HG03575 (cell line): ENCODE results near the gene KLHL42.
A peak's percentile ranks its signal among the peaks of the same experiment; 100 is the strongest.

Experiments used
- ATAC-seq: cut with Tn5 transposase; IDR thresholded peaks from one replicate; pipeline ENCODE4 v1.9.1; 2021; ENCODE audit not compliant: unreplicated experiment, insufficient number of reproducible peaks, low FRiP score; ENCODE audit errors: extremely low read depth

The KLHL42 gene

GRCh38 chr12:27779416-27779919 is 565 bp upstream of the KLHL42 start:
- ATAC-seq = no peak

DNA sequence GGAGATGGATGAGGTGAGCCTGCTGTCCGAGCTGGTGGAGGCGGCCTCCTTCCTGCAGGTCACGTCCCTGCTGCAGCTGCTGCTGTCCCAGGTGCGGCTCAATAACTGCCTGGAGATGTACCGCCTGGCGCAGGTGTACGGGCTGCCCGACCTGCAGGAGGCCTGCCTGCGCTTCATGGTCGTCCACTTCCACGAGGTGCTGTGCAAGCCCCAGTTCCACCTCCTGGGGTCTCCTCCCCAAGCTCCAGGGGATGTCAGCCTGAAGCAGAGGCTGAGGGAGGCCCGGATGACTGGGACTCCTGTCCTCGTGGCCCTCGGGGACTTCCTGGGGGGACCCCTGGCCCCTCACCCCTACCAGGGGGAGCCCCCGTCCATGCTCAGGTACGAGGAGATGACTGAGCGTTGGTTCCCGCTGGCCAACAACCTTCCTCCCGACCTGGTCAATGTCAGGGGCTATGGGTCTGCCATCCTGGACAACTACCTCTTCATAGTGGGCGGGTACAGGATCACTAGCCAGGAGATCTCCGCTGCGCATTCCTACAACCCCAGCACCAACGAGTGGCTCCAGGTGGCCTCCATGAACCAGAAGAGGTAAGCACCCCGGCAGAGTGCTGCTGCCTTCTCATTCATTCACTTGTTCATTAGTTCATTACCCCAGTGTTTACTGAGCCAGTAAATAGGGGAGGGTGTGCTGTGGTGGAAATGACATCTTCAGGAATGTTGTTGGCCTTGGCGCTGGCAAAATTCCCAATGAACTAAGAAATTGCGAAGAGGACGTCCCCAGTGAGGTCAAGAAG is 777 bp downstream of the KLHL42 start:
- ATAC-seq = peak; percentile 15

GRCh38 chr12:27781680-27782079 is 1.6 kb downstream of the KLHL42 start:
- ATAC-seq = no peak

DNA sequence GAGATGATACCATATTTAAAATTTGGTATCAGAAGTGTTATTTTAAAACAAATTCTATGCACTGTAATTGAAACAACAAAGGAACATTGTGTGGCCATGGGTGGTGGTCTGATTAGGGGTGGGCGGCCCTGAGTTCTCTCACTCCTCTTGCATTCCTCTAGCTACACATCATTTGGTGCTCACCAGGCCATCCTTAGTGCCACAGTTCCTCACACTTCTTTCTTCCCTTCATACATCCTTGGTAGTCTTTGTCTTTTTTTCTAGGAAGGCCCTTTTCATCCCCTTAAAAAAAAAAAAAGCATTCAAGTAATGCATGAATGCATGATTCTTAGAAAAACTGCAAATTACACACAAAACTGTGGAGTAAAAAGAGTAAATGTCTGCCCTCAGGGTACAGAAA is 2.4 kb downstream of the KLHL42 start:
- ATAC-seq = no peak

DNA sequence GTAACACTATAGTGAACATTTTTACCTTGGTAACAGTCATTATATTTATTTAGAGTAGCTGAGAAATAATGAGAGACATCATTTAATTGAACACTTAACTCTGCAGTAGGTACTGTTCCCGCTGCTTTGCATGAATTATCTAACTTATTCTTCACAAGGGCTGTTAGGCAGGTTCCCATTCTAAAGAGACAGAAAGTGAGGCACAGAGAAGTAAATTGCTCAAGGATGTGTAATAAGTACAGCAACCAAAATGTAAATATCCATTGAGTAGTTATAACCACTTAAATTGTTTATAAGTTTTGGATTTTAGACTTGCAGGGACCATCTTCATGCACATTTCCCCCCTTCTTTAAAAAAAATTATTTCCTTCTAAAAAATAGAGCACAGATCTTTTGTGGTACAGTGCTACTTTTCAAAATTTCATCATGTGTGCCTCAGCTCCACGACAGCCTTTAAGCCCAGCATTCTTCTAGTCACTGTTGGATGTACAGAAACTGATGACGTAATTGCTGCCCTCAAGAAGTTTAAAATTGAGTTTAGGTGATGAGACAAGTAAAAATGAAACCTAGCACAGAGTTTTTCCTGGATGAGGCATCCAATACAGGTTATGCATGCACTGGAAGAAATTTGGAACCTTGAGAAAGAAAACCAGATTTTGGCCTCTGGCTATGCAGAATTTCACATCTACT is 6.0 kb downstream of the KLHL42 start:
- ATAC-seq = no peak

DNA sequence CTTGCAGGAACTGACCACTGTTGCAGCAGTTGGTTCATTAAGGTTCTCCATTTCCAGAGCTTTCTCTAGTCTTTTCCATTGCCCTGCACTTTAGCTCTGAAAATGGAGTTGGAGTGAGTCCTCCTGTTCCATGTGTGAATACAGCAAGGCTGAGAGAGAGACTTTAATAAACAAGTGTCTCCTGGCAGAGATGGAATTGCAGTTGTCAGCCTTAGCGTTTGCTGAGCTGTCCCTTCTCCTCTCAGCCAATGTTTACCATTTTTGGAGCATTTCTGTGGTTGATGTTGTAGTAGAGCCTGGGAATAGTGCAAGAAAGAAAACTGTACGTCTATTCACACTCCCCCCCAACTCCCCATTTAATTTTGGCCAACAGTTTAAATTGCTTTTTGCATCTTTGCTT is 7.5 kb downstream of the KLHL42 start:
- ATAC-seq = no peak

DNA sequence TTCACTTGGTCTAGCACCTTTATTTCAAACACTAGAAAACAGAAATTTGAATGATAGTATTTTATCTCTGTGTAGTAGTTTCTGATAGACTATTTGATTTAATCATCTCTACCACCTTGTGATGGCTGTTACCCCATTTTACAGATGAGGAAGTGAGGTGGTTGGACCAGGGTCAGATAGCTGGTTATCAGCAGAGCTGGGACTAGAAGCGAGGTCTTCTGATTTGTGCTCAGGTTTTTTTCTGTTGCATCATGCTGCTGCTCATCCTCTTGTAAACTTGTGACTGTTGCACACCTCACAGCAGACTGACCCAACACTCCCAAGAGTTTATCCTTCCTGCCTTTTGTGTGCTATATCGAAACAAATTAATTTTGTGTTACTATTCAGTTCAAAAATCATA is 10.1 kb downstream of the KLHL42 start:
- ATAC-seq = no peak

DNA sequence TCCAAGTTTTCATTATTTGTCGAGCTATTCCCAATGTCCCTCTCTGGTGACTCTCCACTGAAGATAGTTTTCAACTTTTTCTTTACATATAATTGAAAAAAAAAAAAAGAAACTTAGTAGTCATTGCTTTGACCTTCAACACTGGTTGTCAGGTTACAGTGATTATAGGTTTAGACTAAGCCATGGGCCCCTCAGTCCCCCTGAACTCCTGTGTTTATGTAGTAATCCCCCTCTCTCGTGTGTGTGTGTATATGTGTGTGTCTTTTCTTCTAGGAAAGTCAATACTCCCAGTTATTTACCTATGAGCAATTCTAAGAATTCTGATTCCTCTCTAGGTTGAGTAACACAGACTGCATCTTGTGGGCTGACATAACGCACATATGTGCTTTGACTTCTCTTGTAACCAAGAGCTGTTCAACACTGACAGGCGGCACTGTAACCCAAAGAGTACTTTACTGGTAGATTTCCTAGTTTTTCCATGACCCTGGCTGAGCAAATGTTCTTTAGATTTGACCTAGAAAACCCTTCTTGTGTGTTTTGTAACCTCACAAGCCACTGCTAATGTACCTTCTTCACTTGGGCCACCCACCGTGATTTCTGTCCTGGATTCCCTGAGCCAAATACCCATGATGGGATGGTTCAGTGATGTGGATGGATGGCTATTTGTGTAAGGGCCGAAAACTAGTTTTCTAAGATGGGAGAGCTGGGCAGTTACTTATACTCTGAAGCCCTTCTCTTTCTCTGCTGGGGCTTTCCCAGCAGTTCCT is 15.0 kb downstream of the KLHL42 start:
- ATAC-seq = no peak

- ATAC-seq = no peak
These were observed 16.1 kb downstream of the KLHL42 start for GRCh38 chr12:27796128-27796527.

DNA sequence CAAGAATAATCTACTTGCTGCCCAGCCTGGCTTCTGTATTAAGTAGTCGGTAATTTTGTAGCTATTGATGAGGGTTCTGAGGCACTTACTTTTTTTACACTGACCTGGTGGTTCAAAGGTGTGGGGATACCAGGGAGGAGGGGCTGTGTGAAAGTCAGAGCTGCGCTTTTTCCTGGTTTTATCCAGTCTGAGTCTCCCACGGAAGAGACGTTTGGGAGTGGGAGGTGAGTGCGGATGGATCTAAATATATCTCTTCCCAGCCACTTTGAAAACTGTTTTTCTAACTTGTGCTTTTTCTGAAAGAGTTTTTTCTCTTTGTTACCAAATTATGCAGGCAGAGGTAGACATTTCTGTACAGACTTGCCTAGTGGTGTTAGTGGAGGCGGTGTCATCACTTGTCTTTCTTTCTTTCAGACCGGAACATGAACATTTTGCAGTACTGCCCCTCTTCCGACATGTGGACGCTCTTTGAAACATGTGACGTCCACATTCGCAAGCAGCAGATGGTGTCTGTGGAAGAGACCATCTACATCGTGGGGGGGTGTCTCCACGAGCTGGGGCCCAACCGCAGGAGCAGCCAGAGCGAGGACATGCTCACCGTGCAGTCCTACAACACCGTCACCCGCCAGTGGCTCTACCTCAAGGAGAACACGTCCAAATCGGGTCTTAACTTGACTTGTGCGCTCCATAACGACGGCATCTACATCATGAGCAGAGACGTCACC is 17.4 kb downstream of the KLHL42 start:
- ATAC-seq = no peak

GRCh38 chr12:27800819-27801218 is 20.8 kb downstream of the KLHL42 start:
- no peak for ATAC-seq

DNA sequence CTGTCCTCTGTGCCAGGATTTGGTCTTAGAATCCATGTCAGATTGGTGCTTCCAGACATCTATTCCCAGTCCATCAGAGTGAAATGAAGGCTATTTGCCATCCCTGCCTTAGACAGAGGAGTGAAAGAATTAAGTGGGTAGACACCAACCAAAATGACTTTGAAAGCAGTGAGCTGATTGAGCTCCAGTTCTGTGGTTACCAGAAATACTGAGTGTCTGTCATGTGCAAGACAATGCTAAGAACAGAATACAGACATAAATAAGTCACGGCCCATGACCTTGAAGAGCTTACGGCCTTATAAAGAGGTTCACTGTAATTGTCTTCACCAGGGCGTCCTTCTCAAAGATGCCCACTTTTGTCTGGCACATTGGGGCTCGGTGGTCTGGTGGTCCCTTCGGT is 21.6 kb downstream of the KLHL42 start:
- ATAC-seq = no peak

GRCh38 chr12:27802511-27802910 is 22.5 kb downstream of the KLHL42 start:
- ATAC-seq = no peak

GRCh38 chr12:27802936-27803335 is 22.9 kb downstream of the KLHL42 start:
- ATAC-seq = no peak

DNA sequence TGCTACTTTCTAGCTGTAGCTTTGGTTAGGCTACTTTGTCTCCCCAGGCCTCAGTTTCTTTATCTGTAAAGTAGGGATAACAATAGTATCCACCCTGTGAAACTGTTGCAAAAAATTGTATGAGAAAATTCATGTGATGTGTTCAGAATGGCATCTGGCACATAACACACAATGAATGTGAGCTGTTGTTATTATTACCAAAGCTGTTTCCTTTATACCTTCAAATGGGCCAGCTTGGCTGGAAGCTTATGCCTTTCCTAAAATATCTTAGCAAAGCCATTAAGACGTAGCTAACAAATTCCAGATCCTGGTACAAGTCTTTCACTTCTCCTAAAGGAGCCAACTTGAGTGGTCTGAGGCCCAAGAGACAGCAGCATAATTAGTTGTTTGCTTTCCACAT is 25.2 kb downstream of the KLHL42 start:
- no peak for ATAC-seq

GRCh38 chr12:27806259-27806658 is 26.2 kb downstream of the KLHL42 start:
- no peak for ATAC-seq

DNA sequence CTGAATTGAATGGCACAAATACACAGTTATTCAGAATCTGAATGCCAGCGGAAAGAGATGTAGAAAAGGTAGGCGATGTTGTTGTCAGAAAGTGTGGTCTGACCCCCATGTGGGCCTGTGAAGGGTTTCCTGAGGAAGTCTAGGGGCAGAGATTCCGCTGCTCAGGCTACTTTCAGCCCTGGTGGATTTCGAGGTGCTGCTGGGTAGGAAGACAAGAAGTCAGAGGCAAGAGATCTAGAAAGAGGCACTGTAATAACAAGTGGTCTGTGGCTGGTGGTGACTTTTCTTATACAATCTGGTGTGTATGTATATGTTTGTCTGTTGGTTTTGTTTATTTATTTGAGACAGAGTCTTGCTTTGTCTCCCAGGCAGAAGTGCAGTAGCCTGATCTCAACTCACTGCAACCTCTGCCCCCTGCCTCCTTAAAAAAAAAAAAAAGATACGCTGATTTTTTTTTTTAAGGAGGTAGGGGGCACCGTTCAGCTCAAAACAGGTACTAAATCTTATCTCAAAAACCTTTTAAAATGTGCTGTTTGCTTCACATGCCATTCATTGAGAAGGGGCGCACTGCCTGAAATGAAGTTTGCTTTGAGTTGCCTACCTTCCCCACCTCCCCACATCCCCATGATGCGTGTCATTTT is 27.1 kb downstream of the KLHL42 start:
- ATAC-seq = no peak

GRCh38 chr12:27808841-27809240 is 28.8 kb downstream of the KLHL42 start:
- ATAC-seq = no peak

- no peak for ATAC-seq
These were observed 30.7 kb downstream of the KLHL42 start for GRCh38 chr12:27810756-27811155.
